ENCODE data around the gene SLC35G1.

SLC35G1 gene, protein sequence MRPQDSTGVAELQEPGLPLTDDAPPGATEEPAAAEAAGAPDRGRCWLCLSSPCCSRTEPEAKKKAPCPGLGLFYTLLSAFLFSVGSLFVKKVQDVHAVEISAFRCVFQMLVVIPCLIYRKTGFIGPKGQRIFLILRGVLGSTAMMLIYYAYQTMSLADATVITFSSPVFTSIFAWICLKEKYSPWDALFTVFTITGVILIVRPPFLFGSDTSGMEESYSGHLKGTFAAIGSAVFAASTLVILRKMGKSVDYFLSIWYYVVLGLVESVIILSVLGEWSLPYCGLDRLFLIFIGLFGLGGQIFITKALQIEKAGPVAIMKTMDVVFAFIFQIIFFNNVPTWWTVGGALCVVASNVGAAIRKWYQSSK

DNA sequence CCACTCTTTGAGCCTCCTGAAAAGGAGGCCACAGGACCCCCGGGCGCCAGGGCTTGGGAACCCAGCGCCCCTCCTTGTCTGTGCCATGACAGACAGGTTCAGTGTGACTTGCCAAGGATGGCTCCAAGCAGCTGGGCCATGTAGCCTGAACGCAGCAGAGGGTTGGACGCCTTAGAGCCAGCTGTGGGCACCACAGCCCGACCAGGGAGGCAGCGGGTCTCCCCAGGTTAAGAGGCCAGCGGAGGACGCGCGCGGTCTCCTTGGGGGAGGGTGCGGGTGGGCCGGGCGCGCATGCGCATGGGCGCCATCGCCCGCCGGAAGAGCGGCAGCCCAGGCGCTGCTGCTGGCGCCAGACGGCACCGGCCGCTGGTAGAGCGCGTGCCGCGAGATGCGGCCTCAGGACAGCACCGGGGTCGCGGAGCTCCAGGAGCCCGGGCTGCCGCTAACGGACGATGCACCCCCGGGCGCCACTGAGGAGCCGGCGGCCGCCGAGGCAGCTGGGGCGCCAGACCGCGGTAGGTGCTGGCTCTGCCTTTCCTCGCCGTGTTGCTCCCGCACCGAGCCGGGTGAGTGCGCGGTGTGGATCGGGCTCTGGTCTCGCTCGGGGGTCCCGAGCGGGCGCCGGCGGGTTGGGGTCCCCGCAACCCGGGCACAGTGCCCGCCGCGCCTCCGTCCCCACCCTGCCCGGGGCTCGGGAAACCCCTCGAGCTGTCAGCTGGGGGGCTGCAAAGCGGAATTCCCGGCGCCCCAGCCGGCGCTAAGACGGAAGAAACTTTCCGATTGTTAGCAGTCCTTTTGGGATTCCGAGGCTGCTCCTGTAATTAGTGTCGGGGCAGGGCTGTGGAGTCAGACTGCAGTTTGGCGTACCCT, at the start of gene SLC35G1:
TSS of gene SLC35G1 (plus strand) at position 333 of the 870 bp plus-strand sequence. CDS start at position 389, 56 bp downstream.
- peak; percentile 22 for DNase-seq

DNA sequence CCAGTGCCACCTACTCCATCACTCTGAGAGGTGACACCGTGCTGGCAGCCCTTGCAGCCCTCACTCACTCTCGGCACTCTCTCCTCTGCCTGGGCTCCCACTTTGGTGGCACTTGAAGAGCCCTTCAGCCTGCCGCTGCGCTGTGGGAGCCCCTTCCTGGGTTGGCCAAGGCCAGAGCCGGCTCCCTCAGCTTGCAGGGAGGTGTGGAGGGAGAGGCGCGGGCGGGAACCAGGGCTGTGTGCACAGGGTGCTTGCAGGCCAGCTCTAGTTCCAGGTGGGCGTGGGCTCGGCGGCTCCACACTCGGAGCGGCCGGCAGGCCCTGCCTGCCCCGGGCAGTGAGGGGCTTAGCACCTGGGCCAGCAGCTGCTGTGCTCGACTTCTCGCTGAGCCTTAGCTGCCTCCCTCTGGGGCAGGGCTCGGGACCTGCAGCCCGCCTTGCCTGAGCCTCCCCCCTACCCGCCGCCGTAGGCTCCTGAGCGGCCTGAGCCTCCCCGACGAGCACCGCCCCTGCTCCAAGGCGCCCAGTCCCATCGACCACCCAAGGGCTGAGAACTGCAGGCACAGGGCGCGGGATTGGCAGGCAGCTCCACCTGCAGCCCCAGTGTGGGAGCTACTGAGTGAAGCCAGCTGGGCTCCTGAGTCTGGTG, 48.7 kb upstream of the SLC35G1 start:
- no peak for DNase-seq

DNA sequence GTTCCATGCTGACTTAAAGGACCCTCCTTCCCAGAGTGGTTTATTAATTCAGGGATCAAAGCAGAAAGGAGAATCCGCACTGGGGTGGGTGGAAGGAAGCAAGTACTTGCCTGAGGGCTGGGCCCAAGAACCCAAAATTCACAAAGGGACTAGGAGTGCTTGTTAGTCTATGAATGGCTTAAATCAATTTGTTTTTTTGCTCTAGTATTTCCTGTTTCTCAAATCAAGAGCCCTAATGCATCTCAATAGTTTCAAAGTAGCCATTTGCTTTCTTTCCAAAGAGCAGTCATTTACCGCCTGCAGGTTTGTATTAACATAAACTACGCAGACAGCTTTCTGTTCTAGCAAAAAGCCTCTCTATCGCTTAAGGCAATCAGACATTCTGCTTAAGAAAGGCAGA, 44.2 kb upstream of the SLC35G1 start:
- no peak for DNase-seq

DNA sequence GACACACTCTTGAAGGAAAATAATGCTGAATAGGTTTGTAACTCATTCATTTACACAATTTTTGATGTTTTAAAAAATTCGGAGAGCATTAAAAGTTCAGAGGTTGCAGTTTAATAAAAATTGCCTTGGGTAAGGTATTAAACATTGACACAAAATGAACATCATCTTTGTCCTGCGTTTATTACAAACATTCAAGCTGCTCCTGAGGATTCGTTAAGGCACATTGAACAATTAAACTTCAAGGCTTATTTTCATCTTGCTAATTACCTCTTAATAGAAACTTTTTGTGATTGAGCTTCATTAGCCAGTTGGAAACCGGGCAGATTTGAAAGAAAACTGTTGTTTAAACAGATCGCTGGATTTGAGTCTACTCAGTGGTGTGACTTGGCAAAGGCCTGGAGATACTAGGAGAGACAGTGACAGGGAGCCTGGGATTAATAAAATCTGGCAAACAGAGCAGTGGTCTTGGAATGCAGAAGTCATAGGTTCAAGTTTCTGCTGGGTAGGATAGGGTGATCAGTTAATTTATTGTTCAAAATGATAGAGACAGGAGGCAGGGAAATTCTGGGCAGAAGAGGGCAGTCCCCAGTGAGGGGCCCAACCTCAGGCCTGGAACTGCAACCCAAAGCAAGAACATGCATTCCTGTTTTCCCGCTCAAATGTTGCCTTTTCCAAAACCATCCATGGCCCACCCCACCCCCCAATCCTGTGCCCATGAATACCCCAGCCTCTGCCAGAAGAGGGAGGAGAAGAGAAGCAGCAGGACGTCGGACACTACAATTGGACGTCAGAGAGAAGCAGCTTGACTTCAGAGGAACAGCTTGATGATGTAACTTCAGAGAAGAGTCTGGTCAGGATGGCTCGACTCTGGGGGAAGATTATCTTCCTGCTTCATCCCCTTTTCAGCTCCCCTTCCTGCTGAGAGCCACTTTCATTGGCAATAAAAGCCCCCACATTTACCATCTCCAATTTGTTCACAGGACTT, 43.5 kb upstream of the SLC35G1 start:
- no peak for DNase-seq

DNA sequence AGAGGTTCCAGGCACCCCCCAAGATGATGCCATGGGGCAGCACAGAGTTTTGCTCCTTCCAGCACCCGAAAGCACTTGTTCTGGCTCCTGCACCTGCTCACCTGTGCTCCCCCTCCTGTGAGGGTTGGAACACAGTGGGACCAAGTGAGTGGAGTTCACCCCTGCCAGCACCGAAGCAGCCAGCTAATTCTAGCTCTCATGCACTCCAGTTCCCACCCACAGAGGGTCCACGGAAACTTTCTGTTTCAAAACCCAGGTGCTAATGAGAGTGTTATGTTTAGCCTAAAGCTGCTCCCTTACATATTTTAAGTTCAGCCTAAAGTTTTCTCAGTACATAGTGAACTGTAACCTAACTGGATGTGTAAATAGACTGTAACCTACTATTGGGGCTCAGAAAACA, 42.6 kb upstream of the SLC35G1 start:
- DNase-seq = no peak

DNA sequence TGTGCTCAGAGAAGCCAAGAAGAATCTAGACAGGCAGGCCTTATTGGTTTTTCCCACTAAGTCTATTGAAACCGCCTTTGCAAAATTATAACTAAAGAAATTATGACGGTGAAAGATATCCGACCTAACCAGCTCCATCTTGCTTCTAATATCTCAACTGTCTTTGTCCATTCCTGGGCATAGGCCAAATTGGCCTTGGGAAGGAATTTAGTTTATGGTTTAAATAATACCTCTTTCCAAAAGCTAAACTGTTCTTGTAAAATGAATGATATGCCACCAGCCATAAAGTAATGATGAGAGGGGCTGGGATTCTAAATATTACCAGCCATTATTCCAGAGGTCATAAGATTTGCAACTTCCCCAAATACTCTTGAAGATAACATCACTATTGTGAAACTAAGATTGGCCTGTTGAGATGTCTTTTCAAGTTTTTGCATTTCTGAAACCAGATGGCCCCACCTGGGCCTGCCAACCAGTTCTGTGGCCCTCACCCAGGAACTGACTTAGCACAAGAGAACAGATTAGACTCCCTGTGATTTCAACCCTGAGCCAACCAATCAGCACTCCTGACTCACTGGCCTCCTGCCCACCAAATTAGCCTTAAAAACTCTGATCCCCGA, 41.2 kb upstream of the SLC35G1 start:
- no peak for DNase-seq

DNA sequence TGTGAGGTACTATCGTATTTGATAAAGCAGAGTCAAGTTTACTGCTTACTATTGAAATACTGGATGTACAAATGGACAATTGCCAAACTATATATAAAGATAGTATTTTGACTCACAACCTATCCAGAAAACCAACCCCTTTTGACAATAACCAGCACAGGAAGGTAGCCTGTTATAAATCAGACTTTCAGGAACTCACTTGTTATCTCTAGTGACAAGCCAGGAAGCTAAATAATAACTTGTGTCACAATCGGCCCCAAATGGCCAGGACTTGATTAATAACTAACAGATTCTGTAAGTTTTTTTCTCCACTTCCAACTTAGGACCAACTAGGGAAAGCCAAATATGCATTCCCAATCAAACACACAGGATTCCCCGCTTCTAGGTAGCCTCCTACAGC, 38.8 kb upstream of the SLC35G1 start:
- DNase-seq = no peak

DNA sequence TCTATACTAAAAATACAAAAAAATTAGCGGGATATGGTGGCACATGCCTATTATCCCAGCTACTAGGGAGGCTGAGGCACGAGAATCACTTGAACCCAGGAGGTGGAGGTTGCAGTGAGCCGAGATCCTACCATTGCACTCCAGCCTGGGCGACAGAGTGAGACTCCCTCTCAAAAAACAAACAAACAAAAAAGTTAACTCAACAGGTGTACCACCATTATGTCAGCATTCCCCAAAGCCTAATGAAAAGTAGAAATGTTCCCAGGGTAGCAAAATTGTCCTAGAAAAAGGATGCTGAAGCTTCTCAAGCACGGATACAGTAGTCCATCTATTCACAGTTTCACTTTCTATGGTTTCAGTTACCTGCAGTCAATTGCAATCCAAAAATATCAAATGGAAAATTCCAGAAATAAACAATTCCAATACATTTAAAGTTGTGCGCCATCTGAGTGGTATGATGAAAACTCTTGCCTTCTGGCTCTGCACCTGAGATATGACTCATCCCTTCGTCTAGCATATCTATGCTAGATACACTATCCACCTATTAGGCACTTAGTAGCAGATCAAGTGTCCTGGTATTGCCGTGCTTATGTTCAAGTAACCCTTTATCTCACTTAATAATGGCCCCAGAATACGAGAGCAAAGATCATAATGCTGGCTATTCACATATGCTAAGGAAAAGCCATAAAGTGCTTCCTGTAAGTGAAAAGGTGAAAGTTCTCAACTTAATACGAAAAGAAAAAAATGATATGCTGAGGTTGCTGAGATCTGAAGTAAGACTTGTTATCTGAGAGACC, 37.2 kb upstream of the SLC35G1 start:
- no peak for DNase-seq

DNA sequence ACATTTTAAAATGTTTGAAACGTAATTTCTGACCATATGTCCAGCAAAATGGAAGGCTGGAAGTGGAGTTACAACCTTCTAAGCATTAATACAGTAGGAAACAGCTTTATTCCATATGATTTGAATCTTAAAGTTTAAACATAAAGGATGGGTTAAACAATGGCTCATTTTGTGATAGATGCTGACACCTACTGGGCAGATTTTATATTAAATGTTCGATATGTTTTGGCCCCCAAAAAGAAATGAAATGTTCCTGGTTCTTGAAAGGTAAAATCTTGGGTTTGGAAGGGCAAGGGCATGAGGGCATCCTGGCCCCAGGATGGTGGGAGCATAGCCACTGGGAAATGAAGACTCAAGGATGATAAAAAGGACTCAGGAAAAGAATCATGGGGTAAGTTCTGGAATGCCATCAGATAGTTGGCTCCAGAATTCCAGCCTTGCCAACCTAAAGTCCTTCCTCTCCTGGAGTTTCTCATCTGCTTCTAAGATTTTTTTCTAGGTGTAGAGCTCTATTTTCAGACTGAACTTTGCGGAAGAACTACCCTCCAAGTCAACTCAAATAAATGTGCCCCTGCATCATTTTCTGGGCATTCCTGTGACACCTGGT, 34.6 kb upstream of the SLC35G1 start:
- DNase-seq = no peak

DNA sequence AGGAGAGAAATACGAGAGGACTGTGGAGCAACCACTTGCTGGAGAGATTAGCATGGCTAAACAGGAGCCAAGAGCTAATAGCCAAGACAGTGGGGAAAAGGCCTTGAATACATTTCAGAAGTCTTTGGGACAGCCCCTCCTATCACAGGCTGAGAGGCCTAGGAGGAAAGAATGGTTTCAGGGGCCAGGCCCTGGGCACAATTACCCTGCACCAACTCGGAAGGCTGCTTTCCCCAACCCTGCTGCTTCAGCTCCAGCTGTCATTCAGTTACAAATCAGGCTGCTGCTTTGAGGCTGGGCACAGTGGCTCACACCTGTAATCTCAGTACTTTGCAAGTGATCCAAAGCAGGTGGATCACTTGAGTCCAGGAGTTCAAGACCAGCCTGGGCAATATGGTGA, 32.0 kb upstream of the SLC35G1 start:
- no peak for DNase-seq

DNA sequence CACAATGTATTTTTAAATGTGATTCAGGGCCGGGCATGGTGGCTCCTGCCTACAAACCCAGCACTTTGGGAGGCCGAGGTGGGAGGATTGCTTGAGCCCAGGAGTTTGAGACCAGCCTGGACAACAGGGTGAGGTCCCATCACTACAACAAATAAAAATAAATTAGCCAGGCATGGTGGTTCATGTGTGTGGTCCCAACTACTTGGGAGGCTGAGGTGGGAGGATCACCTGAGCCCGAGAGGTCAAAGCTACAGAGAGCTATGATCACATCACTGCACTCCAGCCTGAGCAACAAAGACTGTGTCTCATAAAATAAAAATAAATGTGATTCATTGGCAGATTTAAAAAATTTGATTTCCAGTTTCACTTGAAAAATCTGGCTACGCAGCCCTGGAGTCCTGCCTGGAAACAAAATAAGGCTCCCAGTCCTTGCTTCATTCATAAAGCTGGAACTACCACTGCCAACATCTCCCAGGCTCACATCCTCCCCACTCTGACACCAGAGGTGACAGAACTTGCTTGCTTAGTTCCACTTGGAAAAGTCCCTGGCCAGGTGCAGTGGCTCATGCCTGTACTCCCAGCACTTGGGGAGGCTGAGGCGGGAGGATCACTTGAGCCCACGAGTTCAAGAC, 27.9 kb upstream of the SLC35G1 start:
- DNase-seq = no peak

DNA sequence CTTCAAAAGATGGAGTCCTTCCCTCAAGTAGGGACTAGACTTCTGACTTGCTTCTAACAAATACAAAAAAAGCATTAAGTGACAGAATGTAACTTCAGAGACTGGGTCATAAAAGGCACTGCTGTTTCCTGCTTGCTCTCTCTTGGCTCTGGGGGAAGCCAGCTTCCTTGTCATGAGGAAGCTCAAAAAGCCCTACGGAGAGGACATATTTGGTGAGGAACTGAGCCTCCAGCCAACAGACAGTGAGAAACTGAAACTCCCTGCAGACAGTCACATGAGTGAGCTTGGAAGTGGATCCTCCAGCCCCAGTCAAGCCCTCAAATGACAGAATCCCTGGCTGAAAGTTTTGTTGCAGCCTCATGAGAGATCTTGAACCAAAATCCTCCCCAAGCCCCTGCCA, 26.3 kb upstream of the SLC35G1 start:
- no peak for DNase-seq

DNA sequence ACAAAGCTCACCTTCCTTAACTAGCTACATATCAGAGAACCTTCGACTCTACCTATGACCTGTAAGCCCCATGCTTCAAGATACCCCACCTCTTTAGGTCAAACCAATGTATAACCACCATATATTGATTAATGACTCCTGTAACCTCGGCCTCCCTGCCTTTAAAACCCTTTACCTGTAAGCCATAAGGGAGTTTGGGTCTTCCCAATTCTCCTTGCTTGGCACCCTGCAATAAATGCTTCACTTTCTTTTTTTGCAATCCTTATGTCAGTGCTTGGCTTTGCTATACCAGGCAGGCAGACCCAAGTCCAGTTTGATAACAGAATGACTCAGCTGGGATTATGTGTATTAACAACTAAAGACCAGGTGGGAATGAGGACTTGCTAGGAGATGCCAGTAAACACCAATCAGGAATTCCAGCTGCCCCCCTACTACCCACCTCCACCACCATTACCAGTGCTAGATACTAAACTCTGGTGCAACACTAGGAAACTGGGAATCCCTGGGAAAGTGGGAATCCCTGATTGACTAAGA, 22.0 kb upstream of the SLC35G1 start:
- no peak for DNase-seq

DNA sequence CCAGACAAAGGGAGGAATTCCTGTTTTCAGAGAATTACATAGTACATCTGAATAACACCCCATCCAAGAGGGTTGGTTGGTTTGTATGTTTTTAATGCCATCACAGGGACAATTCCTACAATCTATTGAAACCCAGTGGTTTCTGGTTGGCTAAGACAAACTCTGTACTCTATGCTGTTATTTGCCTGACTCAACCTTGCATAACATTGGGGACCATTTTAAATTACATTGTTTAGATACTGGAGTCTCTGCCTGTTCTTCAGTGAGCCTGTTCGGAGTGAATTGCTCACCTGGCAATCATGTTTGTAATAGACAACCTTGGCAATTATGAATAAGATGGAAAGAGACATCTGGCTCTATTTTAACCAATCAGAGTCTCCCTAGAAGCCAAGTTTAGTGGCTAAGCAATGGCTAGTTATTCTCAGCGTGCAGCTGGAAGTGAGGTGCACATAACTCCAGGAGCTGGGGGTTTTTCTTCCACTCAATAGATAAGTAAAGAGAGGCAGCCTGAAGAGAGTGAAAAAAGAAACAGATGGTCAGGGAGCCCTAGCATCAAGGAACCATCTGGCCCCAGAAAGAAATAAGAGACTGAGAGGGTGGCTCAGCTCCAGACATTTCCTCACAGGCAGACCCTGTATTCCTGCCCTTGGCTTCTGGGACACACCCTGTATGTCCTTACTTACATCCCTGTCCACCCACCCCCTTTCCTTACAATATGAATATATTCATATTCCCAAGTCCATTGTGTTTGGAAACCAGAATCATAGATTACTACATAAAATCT, 21.2 kb upstream of the SLC35G1 start:
- no peak for DNase-seq

DNA sequence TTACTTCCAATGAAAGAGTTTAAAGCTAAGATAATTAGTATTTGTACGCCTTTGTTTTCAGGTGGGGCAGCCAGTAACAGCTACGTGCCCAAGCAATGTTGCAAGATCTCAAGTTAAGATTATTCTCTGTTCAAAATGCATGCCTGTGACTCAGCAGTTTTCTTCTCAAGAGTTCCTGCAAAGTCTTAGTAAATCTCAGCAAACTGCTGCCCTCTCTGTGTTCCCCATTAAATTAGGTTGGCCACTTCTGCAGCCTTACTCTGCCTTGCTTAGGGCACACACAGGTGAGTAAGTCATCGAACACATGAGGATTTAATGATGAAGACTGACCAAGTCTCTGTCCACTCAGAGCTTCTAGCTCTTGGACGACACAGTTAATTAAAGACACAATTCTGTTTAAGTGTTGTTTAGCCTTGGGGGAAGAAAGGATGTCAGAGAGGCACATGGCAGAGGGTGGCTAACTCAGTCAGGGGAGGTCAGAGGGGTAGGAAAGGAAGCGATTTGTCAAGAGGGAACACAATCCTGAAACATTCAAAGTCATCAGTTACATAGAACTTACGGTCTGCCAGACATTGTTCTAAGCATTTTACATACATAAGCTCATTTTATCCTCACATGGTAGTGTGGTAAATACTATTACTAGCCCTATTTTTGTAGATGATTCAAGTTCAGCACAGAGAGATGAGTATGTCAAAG, 20.2 kb upstream of the SLC35G1 start:
- DNase-seq = no peak

DNA sequence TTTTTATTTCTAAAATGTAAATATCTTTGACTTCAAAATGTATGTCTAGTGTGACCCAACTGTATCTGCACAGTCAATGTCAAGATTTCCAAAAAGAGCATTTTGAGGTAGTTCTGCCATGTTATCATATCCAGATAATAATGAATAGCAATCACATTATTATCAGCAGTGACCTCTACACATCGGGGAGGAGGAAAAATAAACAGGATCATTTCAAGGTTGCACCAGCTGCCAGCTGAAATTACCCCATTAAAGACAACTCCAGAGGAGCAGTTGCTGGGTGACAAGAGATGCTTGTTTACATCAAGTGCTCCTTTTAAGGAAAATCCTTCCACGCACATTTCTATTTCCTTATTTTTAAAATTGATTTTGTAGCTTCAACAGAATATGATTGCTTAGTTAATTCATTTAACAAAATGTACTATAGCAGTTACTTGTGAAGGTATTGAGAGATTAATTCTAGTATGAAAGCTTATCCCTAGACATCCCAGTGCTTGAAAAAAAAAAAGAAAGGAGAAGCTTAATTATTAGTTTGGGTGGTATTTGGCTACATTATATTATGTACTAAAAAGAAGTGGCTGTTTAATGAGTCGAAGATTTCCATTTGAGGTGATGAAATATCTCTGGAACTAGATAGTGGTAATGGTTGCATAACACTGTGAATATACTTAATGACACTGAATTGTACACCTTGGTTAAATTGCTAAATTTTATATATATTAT, 19.3 kb upstream of the SLC35G1 start:
- DNase-seq = peak; percentile 25

DNA sequence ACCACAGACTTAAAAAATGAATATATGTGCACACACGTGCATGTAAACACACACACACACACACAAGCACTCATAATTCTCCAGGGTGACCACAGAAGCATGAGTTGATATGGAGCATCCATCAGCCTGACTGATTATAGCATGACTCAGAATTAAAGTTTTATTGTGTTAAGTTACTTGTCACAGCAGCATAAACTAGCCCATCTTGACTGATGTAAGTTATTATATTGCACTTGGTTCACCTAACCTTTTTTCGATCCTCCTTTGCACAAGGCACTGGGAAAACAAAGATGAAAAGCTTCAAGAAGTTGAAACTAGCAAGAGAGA, 18.8 kb upstream of the SLC35G1 start:
- DNase-seq = no peak

DNA sequence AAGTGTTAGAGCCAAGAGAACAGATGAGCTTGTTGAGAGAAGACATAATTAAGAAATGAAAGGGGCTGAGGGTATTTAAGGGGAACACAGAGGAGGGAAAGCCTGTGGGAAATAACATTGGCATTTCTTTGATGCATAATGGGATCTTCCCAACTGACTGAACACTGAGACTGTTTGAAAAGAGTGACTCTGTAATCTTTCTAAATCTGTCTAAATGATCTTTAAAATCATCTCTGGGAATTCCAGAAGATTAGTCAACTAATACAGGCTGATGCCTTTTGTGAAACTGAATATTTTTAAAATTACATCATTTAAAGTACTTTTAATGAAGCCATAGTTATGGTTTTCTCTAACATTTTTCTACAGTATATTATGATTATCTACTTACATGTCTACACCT, 17.4 kb upstream of the SLC35G1 start:
- no peak for DNase-seq
